WERI-Rb-1 (cell line): ENCODE measurements around the gene NFIA.
A peak's percentile ranks its signal among the peaks of the same experiment; 100 is the strongest.

ENCODE experiments used
- DNase-seq: peaks from one replicate; pipeline ENCODE4 v3.0.0-alpha.2; 2020
- H3K27ac ChIP-seq: fragments of 250-450 bp; sonication (Bioruptor Pico); 2 replicates; pipeline ENCODE4 v1.5.1; 2020; ENCODE audit warnings: mild to moderate bottlenecking, moderate library complexity
- H3K27me3 ChIP-seq: fragments of 250-450 bp; sonication (Bioruptor Pico); 2 replicates; pipeline ENCODE4 v1.5.1; 2021; ENCODE audit warnings: mild to moderate bottlenecking, low read depth, moderate library complexity; ENCODE audit not compliant: insufficient read depth, severe bottlenecking
- H3K36me3 ChIP-seq: fragments of 250-450 bp; sonication (Bioruptor Pico); 2 replicates; pipeline ENCODE4 v1.5.1; 2020; ENCODE audit warnings: mild to moderate bottlenecking, moderate library complexity
- H3K4me3 ChIP-seq: 2 replicates; pipeline ENCODE4 v1.5.1; 2011; ENCODE audit warnings: low read depth, mild to moderate bottlenecking, control low read depth, low read length
- H3K9me3 ChIP-seq: fragments of 250-450 bp; sonication (Bioruptor Pico); 2 replicates; pipeline ENCODE4 v1.5.1; 2021; ENCODE audit warnings: mild to moderate bottlenecking, moderate library complexity; ENCODE audit not compliant: severe bottlenecking
- CTCF ChIP-seq: IDR thresholded peaks from 2 replicates; pipeline ENCODE4 v1.5.1; 2011; ENCODE audit warnings: low read depth, mild to moderate bottlenecking, control low read depth, inconsistent platforms, low read length

The NFIA gene

DNA sequence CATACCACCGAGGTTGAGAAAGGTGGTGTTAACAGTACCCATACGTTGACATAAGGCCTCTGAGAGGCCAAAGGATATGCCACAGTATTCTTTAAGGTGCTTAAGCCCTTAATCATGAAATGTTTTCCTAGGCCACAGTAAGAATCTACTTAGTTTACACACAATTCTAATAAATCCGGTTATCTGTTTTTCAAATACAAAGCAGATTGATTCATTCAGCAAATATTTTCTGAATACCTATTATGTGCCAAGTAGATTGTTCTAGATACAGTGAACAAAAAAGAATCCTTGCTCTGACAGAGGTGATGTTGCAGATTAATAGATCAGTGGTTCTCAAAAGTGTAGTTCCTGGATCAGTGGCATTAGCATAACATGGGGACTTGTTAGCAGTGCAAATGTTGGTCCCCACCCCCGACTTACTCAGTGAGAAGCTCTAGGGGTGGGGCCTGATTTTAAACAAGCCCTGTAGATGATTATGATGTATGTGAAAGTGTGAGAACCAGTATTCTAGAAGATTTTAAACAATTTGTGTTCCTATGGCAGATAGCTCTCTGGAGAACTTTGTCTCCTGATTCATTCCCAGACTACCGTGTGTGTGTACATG lies 61.6 kb downstream of the NFIA start:
- no peak overlapping the region for H3K27ac ChIP-seq
- H3K9me3 ChIP-seq, result no peaks in the 10 kb centered on the region
- no peaks in the 10 kb centered on the region for H3K36me3 ChIP-seq
- TF ChIP-seq CTCF, result no peak
- H3K4me3 ChIP-seq, result no peak overlapping the region
- DNase-seq, result peak; percentile 23
- no peaks in the 10 kb centered on the region for H3K27me3 ChIP-seq

GRCh38 chr1:61149010-61149860 lies 66.9 kb downstream of the NFIA start:
- Histone ChIP-seq H3K36me3 (no peaks in the 10 kb centered on the region), H3K4me3 (no peak overlapping the region), H3K27ac (no peak overlapping the region), H3K27me3 (no peaks in the 10 kb centered on the region), H3K9me3 (no peaks in the 10 kb centered on the region)
- no peak for TF ChIP-seq CTCF
- DNase-seq, result no peak

- Histone ChIP-seq H3K36me3 (no peaks in the 10 kb centered on the region), H3K9me3 (no peaks in the 10 kb centered on the region), H3K27me3 (no peaks in the 10 kb centered on the region), H3K4me3 (no peak overlapping the region), H3K27ac (no peak overlapping the region)
- DNase-seq, result no peak
- no peak for TF ChIP-seq CTCF
Measured at GRCh38 chr1:61151565-61151964, 69.2 kb downstream of the NFIA start.

- H3K27ac ChIP-seq, result no peak overlapping the region
- no peak overlapping the region for H3K4me3 ChIP-seq
- no peaks in the 10 kb centered on the region for H3K36me3 ChIP-seq
- no peak for DNase-seq
- H3K27me3 ChIP-seq, result no peaks in the 10 kb centered on the region
- TF ChIP-seq CTCF, result no peak
- H3K9me3 ChIP-seq, result no peaks in the 10 kb centered on the region
Measured at GRCh38 chr1:61152066-61152465, 69.7 kb downstream of the NFIA start.

GRCh38 chr1:61152469-61153105 lies 70.2 kb downstream of the NFIA start:
- Histone ChIP-seq H3K4me3 (no peak overlapping the region), H3K36me3 (no peaks in the 10 kb centered on the region), H3K27ac (no peak overlapping the region), H3K27me3 (no peaks in the 10 kb centered on the region), H3K9me3 (no peaks in the 10 kb centered on the region)
- DNase-seq, result no peak
- TF ChIP-seq CTCF, result no peak
